Mononuclear cell (primary cell): Measurements from ENCODE around the gene TMEM87B. TPM values are rescaled to one million over a fixed set of nuclear protein-coding genes. Genes with fewer than 3 reads are reported as not detected.
"Not testable (repeated sequence)": the region's sequence is repeated elsewhere in the genome, so short reads cannot be mapped to it uniquely, and the experiment has no call there.

ENCODE experiments used
- H3K27me3 ChIP-seq: 2 replicates; pipeline ENCODE4 v1.6.0; 2011; ENCODE audit warnings: low read length, control low read depth; ENCODE audit not compliant: insufficient read depth
- H3K4me1 ChIP-seq: 2 replicates; pipeline ENCODE4 v1.5.1; 2011; ENCODE audit warnings: mild to moderate bottlenecking, low read length, control low read depth; ENCODE audit not compliant: insufficient read depth
- H3K4me3 ChIP-seq: 2 replicates; pipeline ENCODE4 v1.5.1; 2011; ENCODE audit warnings: mild to moderate bottlenecking, low read length, moderate library complexity
- H3K9me3 ChIP-seq: 2 replicates; pipeline ENCODE4 v1.5.1; 2011; ENCODE audit warnings: low read depth, mild to moderate bottlenecking, control low read depth, low read length
- total RNA-seq: library from RNA; depleted of rRNA; stranded (reverse); fragments of >200 nt; gene quantifications from one replicate; pipeline ENCODE4 v1.2.3, GENCODE V29; 2012

TMEM87B gene
- total RNA-seq, 1 donor, result 16.4 TPM

- no peaks in the 10 kb centered on the region for H3K27me3 ChIP-seq
- no peaks in the 10 kb centered on the region for H3K9me3 ChIP-seq
- H3K4me1 ChIP-seq, result peaks cover 2% of the 10 kb centered on the region
- H3K4me3 ChIP-seq, result no peak overlapping the region
These were observed 28.6 kb upstream of the TMEM87B start for GRCh38 chr2:112026509-112026908.

GRCh38 chr2:112027767-112028166 is 27.3 kb upstream of the TMEM87B start:
- Histone ChIP-seq H3K4me1 (peaks cover 14% of the 10 kb centered on the region), H3K4me3 (no peak overlapping the region), H3K9me3 (no peaks in the 10 kb centered on the region), H3K27me3 (no peaks in the 10 kb centered on the region)

DNA sequence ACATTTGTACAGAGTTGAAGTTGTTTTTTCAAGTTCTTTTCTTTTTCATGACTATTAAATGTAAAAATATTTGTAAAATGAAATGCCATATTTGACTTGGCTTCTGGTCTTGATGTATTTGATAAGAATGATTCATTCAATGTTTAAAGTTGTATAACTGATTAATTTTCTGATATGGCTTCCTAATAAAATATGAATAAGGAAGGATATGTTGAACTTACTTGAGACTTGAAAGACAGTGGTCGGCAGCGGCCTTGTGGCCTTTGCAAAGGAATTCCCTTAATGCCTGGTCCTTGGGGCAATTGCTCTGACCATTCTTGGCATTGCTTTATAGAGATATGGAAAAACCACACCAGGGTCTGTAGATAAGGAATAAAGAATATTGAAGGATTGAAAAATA is 25.9 kb upstream of the TMEM87B start:
- Histone ChIP-seq H3K9me3 (no peaks in the 10 kb centered on the region), H3K4me3 (no peak overlapping the region), H3K27me3 (no peaks in the 10 kb centered on the region), H3K4me1 (peaks cover 27% of the 10 kb centered on the region)

DNA sequence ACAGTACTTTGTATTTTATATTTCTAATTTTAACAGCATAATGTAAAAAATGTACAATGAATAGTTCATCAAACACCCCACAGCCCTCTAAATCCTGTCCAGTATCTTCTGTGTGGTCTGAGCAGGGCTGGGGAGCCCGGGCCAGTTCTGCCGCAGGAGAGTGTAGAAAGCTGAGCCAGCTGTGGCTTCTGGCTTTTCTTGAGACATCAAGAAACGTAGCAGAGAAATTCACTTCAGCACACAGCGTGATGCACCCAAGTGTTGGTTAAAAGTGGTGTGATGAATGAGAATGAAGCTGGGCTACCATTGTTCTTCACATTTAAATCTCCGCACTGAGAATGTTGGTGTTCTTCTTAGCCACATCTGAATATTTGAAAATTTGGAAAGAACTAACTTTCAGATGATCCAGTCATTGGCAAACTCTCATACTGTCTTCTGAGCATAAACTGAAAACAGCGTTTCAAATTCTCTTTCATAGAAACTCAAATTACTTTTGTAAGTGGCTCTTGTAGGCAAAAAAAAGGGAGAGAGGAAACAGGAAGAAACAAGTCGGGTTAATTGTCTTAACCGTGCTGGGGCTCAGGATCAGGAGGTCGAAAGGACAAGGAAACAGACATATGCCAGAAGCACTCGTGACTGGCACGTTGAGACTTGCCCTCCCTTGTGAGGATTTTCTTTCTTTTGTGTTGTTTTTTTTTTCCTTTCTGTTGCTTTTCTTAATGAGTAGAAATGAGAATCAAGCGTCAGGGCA is 23.4 kb upstream of the TMEM87B start:
- Histone ChIP-seq H3K27me3 (no peaks in the 10 kb centered on the region), H3K4me3 (no peak overlapping the region), H3K4me1 (peaks cover 29% of the 10 kb centered on the region), H3K9me3 (no peaks in the 10 kb centered on the region)

GRCh38 chr2:112032224-112032586 is 22.9 kb upstream of the TMEM87B start:
- H3K9me3 ChIP-seq, result no peaks in the 10 kb centered on the region
- H3K4me1 ChIP-seq, result peaks cover 29% of the 10 kb centered on the region
- H3K27me3 ChIP-seq, result no peaks in the 10 kb centered on the region
- H3K4me3 ChIP-seq, result no peak overlapping the region

DNA sequence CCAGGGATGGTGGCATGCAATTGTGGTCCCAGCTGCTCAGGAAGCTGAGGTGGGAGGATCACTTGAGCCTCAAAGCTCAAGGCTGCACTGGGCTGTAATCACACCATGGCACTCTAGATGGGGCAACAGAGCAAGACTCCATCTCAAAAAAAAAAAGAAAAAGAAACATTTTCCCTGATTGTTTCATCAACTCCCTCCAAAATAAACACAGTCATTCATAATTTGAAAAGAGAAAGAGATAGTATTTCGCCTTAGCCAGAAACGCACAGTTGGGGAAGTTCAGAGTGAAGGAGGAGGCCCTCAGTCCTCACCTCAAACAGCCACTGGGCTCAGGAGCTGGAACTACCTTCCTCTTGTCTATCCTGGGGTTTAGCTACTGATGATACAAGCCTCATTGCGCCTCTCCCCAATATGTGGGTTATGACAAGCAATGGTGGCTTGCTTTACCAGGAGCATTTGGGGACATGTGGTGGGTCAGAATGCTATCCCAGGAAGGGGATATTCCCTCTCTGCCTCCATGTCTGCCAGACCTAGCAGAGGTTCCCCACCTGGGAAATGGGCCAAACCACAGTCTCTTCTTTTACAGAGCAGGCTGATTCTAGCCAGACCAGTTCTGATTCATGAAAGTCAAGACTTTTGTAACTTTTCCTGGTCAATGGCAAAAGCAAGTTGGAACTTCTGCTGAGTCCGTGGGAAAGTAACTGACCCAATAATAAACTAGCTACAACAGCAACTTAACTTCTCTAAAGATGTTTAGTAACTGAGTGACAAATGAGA is 22.2 kb upstream of the TMEM87B start:
- H3K9me3 ChIP-seq, result no peaks in the 10 kb centered on the region
- H3K27me3 ChIP-seq, result no peaks in the 10 kb centered on the region
- H3K4me3 ChIP-seq, result no peak overlapping the region

DNA sequence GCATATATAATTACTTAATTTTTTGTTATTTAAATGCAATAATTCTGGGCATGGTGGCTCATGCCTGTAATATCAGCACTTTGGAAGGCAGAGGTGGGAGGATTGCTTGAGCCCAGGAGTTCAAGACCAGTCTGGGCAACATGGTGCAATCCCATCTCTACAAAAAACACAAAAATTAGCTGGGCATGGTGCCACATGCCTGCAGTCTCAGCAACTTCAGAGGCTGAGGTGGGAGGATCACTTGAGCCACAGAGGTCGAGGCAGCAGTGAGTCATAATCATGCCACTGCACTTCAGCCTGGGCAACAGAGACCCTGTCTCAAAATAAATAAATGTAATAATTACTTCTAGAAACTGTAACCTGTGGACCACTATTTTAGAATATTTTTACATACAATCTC is 21.5 kb upstream of the TMEM87B start:
- H3K4me1 ChIP-seq, result peaks cover 29% of the 10 kb centered on the region
- no peaks in the 10 kb centered on the region for H3K9me3 ChIP-seq

More for the DNA sequence above, 22.2 kb upstream of the TMEM87B start:
- H3K4me1 ChIP-seq, result peaks cover 29% of the 10 kb centered on the region

GRCh38 chr2:112034924-112035323 is 20.1 kb upstream of the TMEM87B start:
- H3K9me3 ChIP-seq, result no peaks in the 10 kb centered on the region
- H3K27me3 ChIP-seq, result no peaks in the 10 kb centered on the region
- H3K4me3 ChIP-seq, result no peak overlapping the region
- H3K4me1 ChIP-seq, result peaks cover 29% of the 10 kb centered on the region

More for the DNA sequence above, 21.5 kb upstream of the TMEM87B start:
- no peak overlapping the region for H3K4me3 ChIP-seq
- no peaks in the 10 kb centered on the region for H3K27me3 ChIP-seq

DNA sequence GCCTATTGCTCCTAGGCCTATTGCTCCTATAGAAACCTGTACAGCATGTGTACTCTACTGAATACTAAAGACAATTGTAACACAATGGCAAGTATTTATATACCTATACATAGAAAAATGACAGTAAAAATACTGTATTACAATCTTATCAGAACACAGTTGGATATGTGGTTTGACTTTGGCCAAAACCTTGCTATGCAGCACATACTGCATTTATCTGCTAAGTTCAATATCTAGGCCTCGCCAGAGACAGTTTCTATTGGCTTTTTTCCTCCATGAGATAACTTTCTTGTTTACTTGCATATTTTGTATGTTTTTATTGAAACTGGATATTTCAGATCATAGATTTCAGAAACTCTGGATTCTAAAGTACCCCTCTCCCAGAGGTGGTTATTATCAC is 19.3 kb upstream of the TMEM87B start:
- Histone ChIP-seq H3K27me3 (no peaks in the 10 kb centered on the region), H3K4me3 (no peak overlapping the region), H3K9me3 (no peaks in the 10 kb centered on the region), H3K4me1 (peaks cover 29% of the 10 kb centered on the region)

GRCh38 chr2:112039556-112039955 is 15.5 kb upstream of the TMEM87B start:
- H3K27me3 ChIP-seq, H3K4me1 ChIP-seq, H3K4me3 ChIP-seq, H3K9me3 ChIP-seq: not testable (repeated sequence)

DNA sequence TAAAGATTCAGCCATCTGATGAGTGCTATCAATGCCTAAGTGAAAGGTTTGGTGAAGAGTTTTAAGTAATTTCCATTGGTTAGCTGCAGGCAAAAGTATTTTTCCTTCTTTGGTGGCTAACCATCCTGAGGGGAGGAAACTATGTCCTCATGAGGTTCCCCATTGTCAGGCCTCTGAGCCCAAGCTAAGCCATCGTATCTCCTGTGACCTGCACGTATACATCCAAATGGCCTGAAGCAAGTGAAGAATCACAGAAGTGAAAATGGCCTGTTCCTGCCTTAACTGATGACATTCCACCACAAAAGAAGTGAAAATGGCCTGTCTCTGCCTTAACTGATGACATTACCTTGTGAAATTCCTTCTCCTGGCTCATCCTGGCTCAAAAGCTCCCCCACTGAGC is 15.0 kb upstream of the TMEM87B start:
- H3K27me3 ChIP-seq, H3K4me1 ChIP-seq, H3K4me3 ChIP-seq, H3K9me3 ChIP-seq: not testable (repeated sequence)

GRCh38 chr2:112041460-112041859 is 13.6 kb upstream of the TMEM87B start:
- not testable (repeated sequence) for H3K4me3 ChIP-seq, H3K27me3 ChIP-seq, H3K4me1 ChIP-seq, H3K9me3 ChIP-seq

DNA sequence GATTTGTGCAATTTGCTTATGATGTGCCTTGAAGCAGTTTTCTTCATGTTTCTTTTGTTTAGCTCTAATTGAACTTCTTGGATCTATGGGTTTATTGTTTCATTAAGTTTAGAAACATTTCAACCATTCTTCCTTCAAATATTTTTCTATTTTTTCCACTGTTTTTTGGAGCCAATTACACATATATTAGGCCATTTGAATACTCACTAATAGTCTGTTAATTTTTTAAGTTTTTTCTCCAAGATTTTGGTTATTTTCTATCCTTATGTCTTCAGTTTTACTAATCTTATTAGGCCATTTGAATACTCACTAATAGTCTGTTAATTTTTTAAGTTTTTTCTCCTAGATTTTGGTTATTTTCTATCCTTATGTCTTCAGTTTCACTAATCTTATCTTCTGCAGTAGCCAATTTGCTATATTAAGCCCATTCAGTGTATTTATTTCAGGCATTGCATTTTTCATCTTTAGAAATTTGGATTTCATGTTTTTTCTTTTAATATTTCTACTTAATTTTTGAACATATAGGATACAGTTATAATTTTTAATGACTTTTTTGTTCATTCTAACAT is 9.5 kb upstream of the TMEM87B start:
- Histone ChIP-seq H3K4me1 (peaks cover 7% of the 10 kb centered on the region), H3K4me3 (no peak overlapping the region), H3K27me3 (no peaks in the 10 kb centered on the region), H3K9me3 (no peaks in the 10 kb centered on the region)

- H3K27me3 ChIP-seq, result no peaks in the 10 kb centered on the region
- peaks cover 7% of the 10 kb centered on the region for H3K4me1 ChIP-seq
- H3K9me3 ChIP-seq, result no peaks in the 10 kb centered on the region
- H3K4me3 ChIP-seq, result no peak overlapping the region
These were observed 8.8 kb upstream of the TMEM87B start for GRCh38 chr2:112046231-112046630.

GRCh38 chr2:112047537-112048235 is 7.4 kb upstream of the TMEM87B start:
- Histone ChIP-seq H3K27me3 (no peaks in the 10 kb centered on the region), H3K4me3 (no peak overlapping the region), H3K4me1 (peaks cover 7% of the 10 kb centered on the region), H3K9me3 (no peaks in the 10 kb centered on the region)
